Smooth muscle cell (in vitro differentiated cells): Measurements from ENCODE around the gene TRIM14. TPM values are rescaled to one million over a fixed set of nuclear protein-coding genes. Genes with fewer than 3 reads are reported as not detected.

Experiments
- DNase-seq: peaks from one replicate; lab custom pipeline; 2025; ENCODE audit not compliant: unreplicated experiment; lab: John Stamatoyannopoulos, UW
- H2AFZ ChIP-seq: fragments of 200-600 bp; sonication (generic); 2 replicates; pipeline ENCODE4 v1.6.0; 2016; ENCODE audit warnings: antibody characterized with exemption, low read depth, mild to moderate bottlenecking
- H3F3A ChIP-seq: fragments of 200-600 bp; sonication (generic); 2 replicates; pipeline ENCODE4 v1.6.0; 2017; ENCODE audit warnings: antibody characterized with exemption, low read depth
- H3K27ac ChIP-seq: fragments of 200-600 bp; sonication (generic); 2 replicates; pipeline ENCODE4 v1.5.1; 2016; ENCODE audit warnings: low read depth, mild to moderate bottlenecking
- H3K27me3 ChIP-seq: fragments of 200-600 bp; sonication (generic); 2 replicates; pipeline ENCODE4 v1.6.1; 2016; ENCODE audit warnings: low read depth, mild to moderate bottlenecking
- H3K36me3 ChIP-seq: fragments of 200-600 bp; sonication (generic); 2 replicates; pipeline ENCODE4 v1.5.1; 2016; ENCODE audit warnings: low read depth
- H3K4me1 ChIP-seq: fragments of 200-600 bp; sonication (generic); 2 replicates; pipeline ENCODE4 v1.5.1; 2016; ENCODE audit warnings: low read depth
- H3K4me2 ChIP-seq: fragments of 200-600 bp; sonication (generic); 2 replicates; pipeline ENCODE4 v1.6.0; 2016; ENCODE audit warnings: mild to moderate bottlenecking
- H3K4me3 ChIP-seq: fragments of 200-600 bp; sonication (generic); 2 replicates; pipeline ENCODE4 v1.5.1; 2016; ENCODE audit warnings: mild to moderate bottlenecking
- H3K79me2 ChIP-seq: fragments of 200-600 bp; sonication (generic); 2 replicates; pipeline ENCODE4 v1.6.0; 2016; ENCODE audit warnings: low read depth, mild to moderate bottlenecking
- H3K9ac ChIP-seq: fragments of 200-600 bp; sonication (generic); 2 replicates; pipeline ENCODE4 v1.6.0; 2016; ENCODE audit warnings: low read depth
- H3K9me3 ChIP-seq: fragments of 200-600 bp; sonication (generic); replicated peaks from 2 replicates; pipeline ENCODE4 v1.5.1; 2016; ENCODE audit warnings: low read depth
- H4K20me1 ChIP-seq: fragments of 200-600 bp; sonication (generic); 2 replicates; pipeline ENCODE4 v1.6.0; 2016; ENCODE audit warnings: low read depth
- WGBS: methylation state at CpG from one replicate; pipeline ENCODE4 v1.1.7; 2016; ENCODE audit warnings: low lambda C conversion rate; 5-methylcytosine and 5-hydroxymethylcytosine counted together
- polyA plus RNA-seq: library from polyadenylated mRNA; unstranded; fragments of >200 nt; fragmentation: Nextera tagmentation; extraction: Ambion mirVana; gene quantifications from 2 replicates; pipeline ENCODE4 v1.2.1, GENCODE V29; 2016
- total RNA-seq: library from RNA; depleted of rRNA; stranded (reverse); fragments of >200 nt; gene quantifications from 2 replicates; pipeline ENCODE4 v1.2.3, GENCODE V29; 2014
- TF ChIP-seq, protein P1 (sequence below): fragments of 200-600 bp; sonication (generic); IDR thresholded peaks from 2 replicates; pipeline ENCODE4 v1.5.1; 2017; ENCODE audit warnings: borderline replicate concordance, mild to moderate bottlenecking, antibody characterized with exemption; ENCODE audit not compliant: insufficient read depth, poor library complexity, severe bottlenecking

Gene TRIM14
- total and polyA plus RNA-seq, 2 experiments from 2014 or later = 1.2 to 2.5 TPM

DNA sequence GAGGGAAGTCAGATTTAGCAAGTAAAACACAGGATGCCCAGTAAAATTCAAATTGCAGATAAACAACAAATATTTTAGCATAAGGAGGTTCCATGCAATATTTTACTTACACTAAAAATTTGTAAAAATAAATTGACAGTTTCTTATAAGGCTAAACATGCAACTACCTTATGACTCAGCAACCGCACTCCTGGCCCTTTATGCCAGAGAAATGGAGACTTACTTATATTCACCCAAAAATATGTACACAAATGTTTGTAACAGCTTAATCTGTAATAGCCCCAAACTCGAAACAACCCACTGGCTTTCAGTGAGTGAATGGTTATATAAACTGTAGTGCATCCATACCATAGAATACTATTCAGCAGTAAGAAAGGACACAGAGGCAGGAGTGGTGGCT is 28.6 kb upstream of the TRIM14 start:
- Histone ChIP-seq H3K79me2 (no peaks in the 10 kb centered on the region), H3K27ac (no peak overlapping the region)

DNA sequence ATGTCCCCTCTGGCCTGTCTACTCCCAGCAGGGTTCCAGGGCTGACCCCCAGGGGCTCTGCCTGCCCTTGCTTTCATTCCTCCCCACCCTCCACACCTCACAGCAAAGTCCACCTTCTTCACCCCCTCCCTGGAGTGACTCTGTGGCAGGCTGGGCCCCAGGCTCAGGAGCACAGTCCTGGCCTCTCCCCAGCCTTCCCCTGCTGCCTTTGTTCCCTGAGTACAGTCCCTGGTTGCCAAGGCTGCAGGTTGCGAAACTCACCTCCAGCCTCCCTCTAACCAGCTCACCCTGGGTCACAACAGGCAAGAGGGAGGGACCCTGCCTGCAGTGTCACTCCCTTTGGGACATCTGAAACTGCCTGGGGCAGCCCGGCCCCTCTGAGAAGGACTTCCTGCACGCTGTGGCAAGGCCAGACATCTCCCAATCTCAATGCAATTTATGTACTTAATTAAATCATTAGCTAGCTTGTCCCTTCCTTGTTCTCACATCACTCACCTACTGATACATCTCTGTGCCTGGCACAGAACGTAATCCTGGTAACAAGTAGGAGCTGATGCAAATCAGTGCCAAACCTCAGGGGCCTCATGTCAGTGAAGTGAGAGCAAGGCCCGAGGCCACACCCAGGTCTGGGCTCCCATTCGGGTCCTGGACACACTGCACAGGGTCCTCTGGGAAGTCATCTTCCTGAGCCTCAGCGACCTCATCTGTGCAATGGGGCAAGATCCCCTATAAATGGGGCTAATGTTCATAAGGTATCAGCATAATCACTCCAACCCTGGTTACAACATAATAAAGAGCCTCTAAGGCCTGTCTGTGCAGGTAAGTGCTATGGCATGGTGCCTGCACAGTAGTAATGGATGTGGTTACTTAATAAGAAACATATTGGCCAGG is 27.3 kb upstream of the TRIM14 start:
- Histone ChIP-seq H3K27ac (no peak overlapping the region), H3K9me3 (no peaks in the 10 kb centered on the region), H2AFZ (no peak overlapping the region), H3K36me3 (no peaks in the 10 kb centered on the region), H3K4me3 (no peak overlapping the region), H3K79me2 (no peaks in the 10 kb centered on the region), H3K9ac (no peak overlapping the region), H3K27me3 (no peaks in the 10 kb centered on the region), H4K20me1 (no peaks in the 10 kb centered on the region), H3F3A (no peaks in the 10 kb centered on the region), H3K4me2 (no peak overlapping the region), H3K4me1 (no peaks in the 10 kb centered on the region)
- TF ChIP-seq, protein P1, sequence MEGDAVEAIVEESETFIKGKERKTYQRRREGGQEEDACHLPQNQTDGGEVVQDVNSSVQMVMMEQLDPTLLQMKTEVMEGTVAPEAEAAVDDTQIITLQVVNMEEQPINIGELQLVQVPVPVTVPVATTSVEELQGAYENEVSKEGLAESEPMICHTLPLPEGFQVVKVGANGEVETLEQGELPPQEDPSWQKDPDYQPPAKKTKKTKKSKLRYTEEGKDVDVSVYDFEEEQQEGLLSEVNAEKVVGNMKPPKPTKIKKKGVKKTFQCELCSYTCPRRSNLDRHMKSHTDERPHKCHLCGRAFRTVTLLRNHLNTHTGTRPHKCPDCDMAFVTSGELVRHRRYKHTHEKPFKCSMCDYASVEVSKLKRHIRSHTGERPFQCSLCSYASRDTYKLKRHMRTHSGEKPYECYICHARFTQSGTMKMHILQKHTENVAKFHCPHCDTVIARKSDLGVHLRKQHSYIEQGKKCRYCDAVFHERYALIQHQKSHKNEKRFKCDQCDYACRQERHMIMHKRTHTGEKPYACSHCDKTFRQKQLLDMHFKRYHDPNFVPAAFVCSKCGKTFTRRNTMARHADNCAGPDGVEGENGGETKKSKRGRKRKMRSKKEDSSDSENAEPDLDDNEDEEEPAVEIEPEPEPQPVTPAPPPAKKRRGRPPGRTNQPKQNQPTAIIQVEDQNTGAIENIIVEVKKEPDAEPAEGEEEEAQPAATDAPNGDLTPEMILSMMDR = no peak
- WGBS = 82% methylated on average over 7 of the region's 7 CpGs
- DNase-seq = no peak

More for the DNA sequence above, 28.6 kb upstream of the TRIM14 start:
- Histone ChIP-seq H3K9me3 (no peaks in the 10 kb centered on the region), H3K4me2 (no peak overlapping the region), H3K27me3 (no peaks in the 10 kb centered on the region), H3K4me3 (no peak overlapping the region), H4K20me1 (no peaks in the 10 kb centered on the region), H3K4me1 (no peaks in the 10 kb centered on the region), H3K36me3 (no peaks in the 10 kb centered on the region), H3F3A (no peaks in the 10 kb centered on the region), H2AFZ (no peak overlapping the region), H3K9ac (no peak overlapping the region)
- DNase-seq = no peak
- TF ChIP-seq, protein P1 = no peak
- WGBS = 97% methylated on average over 2 of the region's 2 CpGs

- no peak for DNase-seq
- Histone ChIP-seq H3K9ac (no peak overlapping the region), H3F3A (no peaks in the 10 kb centered on the region), H3K9me3 (no peaks in the 10 kb centered on the region), H3K4me3 (no peak overlapping the region), H2AFZ (no peak overlapping the region), H3K79me2 (no peaks in the 10 kb centered on the region), H4K20me1 (no peaks in the 10 kb centered on the region), H3K27ac (no peak overlapping the region), H3K4me2 (no peak overlapping the region), H3K4me1 (no peaks in the 10 kb centered on the region), H3K27me3 (no peaks in the 10 kb centered on the region), H3K36me3 (no peaks in the 10 kb centered on the region)
- WGBS = 96% methylated on average over 3 of the region's 3 CpGs
- TF ChIP-seq, protein P1 = no peak
Measured at GRCh38 chr9:98144631-98145030, 25.6 kb upstream of the TRIM14 start.

- Histone ChIP-seq H2AFZ (no peak overlapping the region), H3K79me2 (no peaks in the 10 kb centered on the region), H3K27me3 (no peaks in the 10 kb centered on the region), H3K4me3 (no peak overlapping the region), H3K4me1 (no peaks in the 10 kb centered on the region), H3K9me3 (no peaks in the 10 kb centered on the region), H3K4me2 (no peak overlapping the region), H3K36me3 (no peaks in the 10 kb centered on the region), H3K9ac (no peak overlapping the region), H3K27ac (no peak overlapping the region), H3F3A (no peaks in the 10 kb centered on the region), H4K20me1 (no peaks in the 10 kb centered on the region)
- WGBS = 94% methylated on average over 4 of the region's 4 CpGs
- DNase-seq = no peak
- TF ChIP-seq, protein P1 = no peak
Measured at GRCh38 chr9:98144076-98144475, 25.1 kb upstream of the TRIM14 start.
